ENCODE measurements around the gene GNG7.
A peak's percentile ranks its signal among the peaks of the same experiment; 100 is the strongest.

Gene GNG7

GRCh38 chr19:2618611-2619010 is 83.9 kb downstream of the GNG7 start:
- no peak for DNase-seq (ENCODE audit: low read depth)
- no peak overlapping the region for H3K4me3 ChIP-seq (ENCODE audit: low read depth, low read length)
- TF ChIP-seq CTCF (conservative IDR thresholded peaks at IDR 0.05; ENCODE audit: low read depth, low read length): no peak

GRCh38 chr19:2617393-2618165 is 84.9 kb downstream of the GNG7 start:
- DNase-seq (ENCODE audit: low read depth): no peak
- H3K4me3 ChIP-seq (ENCODE audit: low read depth, low read length): no peak overlapping the region
- no peak for TF ChIP-seq CTCF (conservative IDR thresholded peaks at IDR 0.05; ENCODE audit: low read depth, low read length)

- no peak overlapping the region for H3K4me3 ChIP-seq (ENCODE audit: low read depth, low read length)
- no peak for DNase-seq (ENCODE audit: low read depth)
- TF ChIP-seq CTCF (conservative IDR thresholded peaks at IDR 0.05; ENCODE audit: low read depth, low read length): no peak
These were observed 85.6 kb downstream of the GNG7 start for GRCh38 chr19:2616741-2617392.

GRCh38 chr19:2615782-2616181 is 86.7 kb downstream of the GNG7 start:
- no peak for TF ChIP-seq CTCF (conservative IDR thresholded peaks at IDR 0.05; ENCODE audit: low read depth, low read length)
- no peak overlapping the region for H3K4me3 ChIP-seq (ENCODE audit: low read depth, low read length)
- no peak for DNase-seq (ENCODE audit: low read depth)

- no peak overlapping the region for H3K4me3 ChIP-seq (ENCODE audit: low read depth, low read length)
- peak; percentile 88 for TF ChIP-seq CTCF (conservative IDR thresholded peaks at IDR 0.05; ENCODE audit: low read depth, low read length)
- peak; percentile 54 for DNase-seq (ENCODE audit: low read depth)
These were observed 88.8 kb downstream of the GNG7 start for GRCh38 chr19:2613507-2614295.

- TF ChIP-seq CTCF (conservative IDR thresholded peaks at IDR 0.05; ENCODE audit: low read depth, low read length): no peak
- no peak for DNase-seq (ENCODE audit: low read depth)
- no peak overlapping the region for H3K4me3 ChIP-seq (ENCODE audit: low read depth, low read length)
These were observed 89.8 kb downstream of the GNG7 start for GRCh38 chr19:2612619-2613249.
